ENCODE data around the gene CD52. TPM values are rescaled to one million over a fixed set of nuclear protein-coding genes. Genes with fewer than 3 reads are reported as not detected.

The CD52 gene
- total RNA-seq, 1 experiment from 2014 or later: 1.6 TPM

GRCh38 chr1:26350343-26350700 is 32.6 kb downstream of the CD52 start:
- ChIA-PET POLR2A (no interaction called here), CTCF (no interaction called here)
- intact Hi-C loops (cut with micrococcal nuclease; ENCODE audit: unreplicated experiment) (no loop called here), in situ Hi-C loops (cut with HindIII; ENCODE audit: low pct_unique_long_range_greater_than_20kb, low sequenced_read_pairs) (no loop called here)
- Histone ChIP-seq H3K27me3 (ENCODE audit: control insufficient read depth, insufficient read depth, low read length) (no peaks in the 10 kb centered on the region), H3K36me3 (ENCODE audit: control insufficient read depth, insufficient read depth, low read length) (no peaks in the 10 kb centered on the region), H3K4me1 (ENCODE audit: control insufficient read depth, insufficient read depth, low read length) (peaks cover 15% of the 10 kb centered on the region), H3K9me3 (ENCODE audit: control insufficient read depth, insufficient read depth, low read depth, low read length) (no peaks in the 10 kb centered on the region), H3K4me3 (ENCODE audit: low read depth in 2 of 2, low read length in 2 of 2) (no peak overlapping the region), H3K27ac (ENCODE audit: low read length) (no peak overlapping the region)
- BruUV-seq (replicated peaks): no TSS peak
- ATAC-seq (no peak), DNase-seq (ENCODE audit: low read depth, low spot score) (no peak)
- TF ChIP-seq, protein P1, sequence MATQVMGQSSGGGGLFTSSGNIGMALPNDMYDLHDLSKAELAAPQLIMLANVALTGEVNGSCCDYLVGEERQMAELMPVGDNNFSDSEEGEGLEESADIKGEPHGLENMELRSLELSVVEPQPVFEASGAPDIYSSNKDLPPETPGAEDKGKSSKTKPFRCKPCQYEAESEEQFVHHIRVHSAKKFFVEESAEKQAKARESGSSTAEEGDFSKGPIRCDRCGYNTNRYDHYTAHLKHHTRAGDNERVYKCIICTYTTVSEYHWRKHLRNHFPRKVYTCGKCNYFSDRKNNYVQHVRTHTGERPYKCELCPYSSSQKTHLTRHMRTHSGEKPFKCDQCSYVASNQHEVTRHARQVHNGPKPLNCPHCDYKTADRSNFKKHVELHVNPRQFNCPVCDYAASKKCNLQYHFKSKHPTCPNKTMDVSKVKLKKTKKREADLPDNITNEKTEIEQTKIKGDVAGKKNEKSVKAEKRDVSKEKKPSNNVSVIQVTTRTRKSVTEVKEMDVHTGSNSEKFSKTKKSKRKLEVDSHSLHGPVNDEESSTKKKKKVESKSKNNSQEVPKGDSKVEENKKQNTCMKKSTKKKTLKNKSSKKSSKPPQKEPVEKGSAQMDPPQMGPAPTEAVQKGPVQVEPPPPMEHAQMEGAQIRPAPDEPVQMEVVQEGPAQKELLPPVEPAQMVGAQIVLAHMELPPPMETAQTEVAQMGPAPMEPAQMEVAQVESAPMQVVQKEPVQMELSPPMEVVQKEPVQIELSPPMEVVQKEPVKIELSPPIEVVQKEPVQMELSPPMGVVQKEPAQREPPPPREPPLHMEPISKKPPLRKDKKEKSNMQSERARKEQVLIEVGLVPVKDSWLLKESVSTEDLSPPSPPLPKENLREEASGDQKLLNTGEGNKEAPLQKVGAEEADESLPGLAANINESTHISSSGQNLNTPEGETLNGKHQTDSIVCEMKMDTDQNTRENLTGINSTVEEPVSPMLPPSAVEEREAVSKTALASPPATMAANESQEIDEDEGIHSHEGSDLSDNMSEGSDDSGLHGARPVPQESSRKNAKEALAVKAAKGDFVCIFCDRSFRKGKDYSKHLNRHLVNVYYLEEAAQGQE (IDR thresholded peaks at IDR 0.05; ENCODE audit: insufficient read depth in 1 of 2, low read depth in 2 of 2, low read length in 1 of 2): no peak
- no peak for TF ChIP-seq POLR2AphosphoS5 (IDR thresholded peaks at IDR 0.05; ENCODE audit: low read depth, low read length)
- TF ChIP-seq TCF7L2 (IDR thresholded peaks at IDR 0.05; ENCODE audit: low read depth, low read length): no peak
- TF ChIP-seq CTCF (IDR thresholded peaks at IDR 0.05): no peak
- TF ChIP-seq SIN3A (IDR thresholded peaks at IDR 0.05; ENCODE audit: borderline replicate concordance, insufficient read depth, low read depth, low read length): no peak

DNA sequence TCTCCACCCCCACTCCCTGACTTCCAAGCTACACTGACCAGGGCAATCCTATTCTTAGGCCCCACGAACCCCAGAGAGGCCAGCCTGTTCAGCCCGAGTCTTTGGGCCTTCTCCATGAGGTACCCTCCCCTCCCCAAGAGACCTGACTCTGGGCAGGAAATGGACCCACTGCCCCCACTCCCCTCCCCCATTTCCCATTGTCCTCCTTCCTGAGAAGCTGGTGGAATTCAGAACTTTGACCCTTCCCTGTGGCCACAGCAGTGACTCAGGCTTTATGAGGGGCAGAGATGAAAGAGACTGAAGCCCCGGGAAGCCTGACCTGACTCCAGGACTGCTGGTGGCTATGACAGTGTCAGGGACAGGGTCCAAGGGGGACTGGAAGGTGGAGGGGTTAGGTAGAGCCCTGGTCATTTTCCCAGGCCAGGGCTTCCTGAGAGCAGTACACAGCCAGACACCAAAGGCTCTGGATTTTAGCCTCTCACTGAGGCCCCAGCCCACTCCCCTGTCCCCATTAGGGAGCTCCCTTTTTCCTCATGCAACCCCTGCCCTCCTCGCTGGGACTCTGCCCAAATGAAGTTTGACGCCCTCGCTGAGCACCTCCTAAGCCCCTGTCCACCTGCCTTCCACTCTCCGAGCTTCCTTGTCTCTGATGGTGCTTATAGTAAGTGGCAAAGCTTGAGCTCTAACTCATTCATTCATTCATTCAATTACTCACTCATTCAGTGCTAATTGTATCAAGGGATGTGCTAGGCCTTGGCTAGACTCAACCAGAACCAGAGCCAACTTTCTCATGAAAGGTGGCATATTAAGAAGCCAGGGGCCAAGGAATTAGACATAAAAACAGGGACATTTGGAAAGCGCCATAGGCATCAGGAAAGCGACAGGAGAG is 33.2 kb downstream of the CD52 start:
- TF ChIP-seq SIN3A (IDR thresholded peaks at IDR 0.05; ENCODE audit: borderline replicate concordance, insufficient read depth, low read depth, low read length) (no peak), TCF7L2 (IDR thresholded peaks at IDR 0.05; ENCODE audit: low read depth, low read length) (peak; percentile 75)
- ChIA-PET CTCF (no interaction called here), POLR2A (no interaction called here)
- DNase-seq (ENCODE audit: low read depth, low spot score) (no peak), ATAC-seq (peak; percentile 59)
- peaks cover 15% of the 10 kb centered on the region for H3K4me1 ChIP-seq (ENCODE audit: control insufficient read depth, insufficient read depth, low read length)
- no peak overlapping the region for H3K4me3 ChIP-seq (ENCODE audit: low read depth in 2 of 2, low read length in 2 of 2)
- H3K27ac ChIP-seq (ENCODE audit: low read length): no peak overlapping the region
- H3K9me3 ChIP-seq (ENCODE audit: control insufficient read depth, insufficient read depth, low read depth, low read length): no peaks in the 10 kb centered on the region
- no peaks in the 10 kb centered on the region for H3K27me3 ChIP-seq (ENCODE audit: control insufficient read depth, insufficient read depth, low read length)
- no TSS peak for BruUV-seq (replicated peaks)
- no peaks in the 10 kb centered on the region for H3K36me3 ChIP-seq (ENCODE audit: control insufficient read depth, insufficient read depth, low read length)
- in situ Hi-C loops (cut with HindIII; ENCODE audit: low pct_unique_long_range_greater_than_20kb, low sequenced_read_pairs) (no loop called here), intact Hi-C loops (cut with micrococcal nuclease; ENCODE audit: unreplicated experiment) (no loop called here)

All from Panc1 (cell line).